GM19239 (cell line): Measurements from ENCODE around the gene CELA2B.
"Not testable (repeated sequence)": the region's sequence is repeated elsewhere in the genome, so short reads cannot be mapped to it uniquely, and the experiment has no call there.

Experiments
- DNase-seq: peaks from one replicate; pipeline ENCODE4 v3.0.0; 2011; ENCODE audit warnings: low spot score; ENCODE audit not compliant: insufficient read length
- FAIRE-seq: peaks from 2 replicates; lab custom pipeline; 2011; peaks lifted over from hg19 to GRCh38; lab: Jason Lieb, UNC

CELA2B gene

GRCh38 chr1:15475752-15476314 is at the start of gene CELA2B:
Gene CELA2B, plus strand, starts transcription at chr1:15476104. Its CDS starts 22 bp downstream, at chr1:15476126.
- DNase-seq (no peak), FAIRE-seq (no peak)

- FAIRE-seq, result no peak
- DNase-seq, result no peak
Measured at GRCh38 chr1:15426492-15427279, 49.2 kb upstream of the CELA2B start.

GRCh38 chr1:15427280-15427666 is 48.6 kb upstream of the CELA2B start:
- no peak for FAIRE-seq
- no peak for DNase-seq

- FAIRE-seq, DNase-seq: not testable (repeated sequence)
Measured at GRCh38 chr1:15428252-15428651, 47.7 kb upstream of the CELA2B start.

GRCh38 chr1:15428815-15429435 is 47.0 kb upstream of the CELA2B start:
- FAIRE-seq (no peak), DNase-seq (no peak)

GRCh38 chr1:15429701-15430149 is 46.2 kb upstream of the CELA2B start:
- no peak for DNase-seq
- no peak for FAIRE-seq

- peak; percentile 85 for FAIRE-seq
- peak; percentile 94 for DNase-seq
Measured at GRCh38 chr1:15430787-15431570, 44.9 kb upstream of the CELA2B start.

GRCh38 chr1:15431571-15431948 is 44.3 kb upstream of the CELA2B start:
- FAIRE-seq (no peak), DNase-seq (no peak)

GRCh38 chr1:15432324-15432723 is 43.6 kb upstream of the CELA2B start:
- DNase-seq (no peak), FAIRE-seq (no peak)

- DNase-seq (no peak), FAIRE-seq (no peak)
Measured at GRCh38 chr1:15433471-15433870, 42.4 kb upstream of the CELA2B start.

- FAIRE-seq, DNase-seq: not testable (repeated sequence)
Measured at GRCh38 chr1:15434739-15435138, 41.2 kb upstream of the CELA2B start.

GRCh38 chr1:15435239-15436077 is 40.4 kb upstream of the CELA2B start:
- FAIRE-seq, result no peak

GRCh38 chr1:15436881-15437442 is 38.9 kb upstream of the CELA2B start:
- FAIRE-seq (no peak), DNase-seq (no peak)

More at GRCh38 chr1:15435239-15436077, 40.4 kb upstream of the CELA2B start:
- DNase-seq, result no peak

GRCh38 chr1:15439325-15439724 is 36.6 kb upstream of the CELA2B start:
- FAIRE-seq, result no peak
- no peak for DNase-seq

- DNase-seq (no peak), FAIRE-seq (no peak)
Measured at GRCh38 chr1:15440357-15440756, 35.5 kb upstream of the CELA2B start.

- DNase-seq, result no peak
- FAIRE-seq, result no peak
Measured at GRCh38 chr1:15441247-15441646, 34.7 kb upstream of the CELA2B start.

- FAIRE-seq, result no peak
Measured at GRCh38 chr1:15442119-15442518, 33.8 kb upstream of the CELA2B start.

GRCh38 chr1:15442759-15443158 is 33.1 kb upstream of the CELA2B start:
- DNase-seq, result no peak
- FAIRE-seq, result no peak

More at GRCh38 chr1:15442119-15442518, 33.8 kb upstream of the CELA2B start:
- no peak for DNase-seq

GRCh38 chr1:15443281-15443680 is 32.6 kb upstream of the CELA2B start:
- no peak for DNase-seq
- no peak for FAIRE-seq
